Measurements from ENCODE around the gene DDX1. TPM values are rescaled to one million over a fixed set of nuclear protein-coding genes. Genes with fewer than 3 reads are reported as not detected.

The DDX1 gene
- total and polyA plus RNA-seq, 2 experiments from 2014 or later = 99.9 to 102 TPM

- H3K9me2 ChIP-seq (ENCODE audit: insufficient read depth) = no peaks in the 10 kb centered on the region
- Mint-ChIP-seq H3K4me3 (no peak overlapping the region), H3K27ac (no peak overlapping the region), H3K9me3 (no peaks in the 10 kb centered on the region), H3K36me3 (ENCODE audit: low read depth) (no peaks in the 10 kb centered on the region), H3K4me1 (peaks cover 13% of the 10 kb centered on the region), H3K27me3 (ENCODE audit: insufficient read depth, low read depth, poor library complexity) (no peaks in the 10 kb centered on the region)
- peaks cover 3% of the 10 kb centered on the region for H3K79me2 ChIP-seq (replicated peaks; ENCODE audit: insufficient read depth)
- no peaks in the 10 kb centered on the region for H4K20me1 ChIP-seq (replicated peaks; ENCODE audit: insufficient read depth)
- H3K36me3 ChIP-seq (ENCODE audit: insufficient read depth) = no peaks in the 10 kb centered on the region
- TF ChIP-seq CREB1 (CRISPR knock-in tag; IDR thresholded peaks at IDR 0.05; ENCODE audit: low read depth) = no peak
- TF ChIP-seq JUNB (IDR thresholded peaks at IDR 0.05; ENCODE audit: unreplicated experiment) = no peak
- TF ChIP-seq REST (IDR thresholded peaks at IDR 0.05; ENCODE audit: unreplicated experiment) = no peak
- TF ChIP-seq ZNF462 (CRISPR knock-in tag; IDR thresholded peaks at IDR 0.05) = no peak
- no peak for TF ChIP-seq CTCF (conservative IDR thresholded peaks at IDR 0.05; ENCODE audit: low read depth in 2 of 2)
- no peak for TF ChIP-seq POLR2AphosphoS5 (IDR thresholded peaks at IDR 0.05; ENCODE audit: low read depth)
- no peak for TF ChIP-seq EZH2 (IDR thresholded peaks at IDR 0.05; ENCODE audit: low read depth, unreplicated experiment)
- no peak for TF ChIP-seq ETS1 (IDR thresholded peaks at IDR 0.05)
- TF ChIP-seq NANOG (IDR thresholded peaks at IDR 0.05; ENCODE audit: borderline replicate concordance) = no peak
- no peak for TF ChIP-seq ZNF331 (CRISPR knock-in tag; IDR thresholded peaks at IDR 0.05; ENCODE audit: low read depth)
- no peak for TF ChIP-seq STAT1 (IDR thresholded peaks at IDR 0.05; ENCODE audit: unreplicated experiment)
- H2AFZ ChIP-seq = no peak overlapping the region
- no peaks in the 10 kb centered on the region for H3F3A ChIP-seq (replicated peaks; ENCODE audit: low read depth)
- DNase-seq (ENCODE audit: low spot score) (no peak), ATAC-seq (no peak)
- H3K4me1 ChIP-seq (ENCODE audit: insufficient read depth) = no peaks in the 10 kb centered on the region
- H3K4me2 ChIP-seq = no peak overlapping the region
- no peak overlapping the region for H3K27ac ChIP-seq (ENCODE audit: low read depth)
- no peaks in the 10 kb centered on the region for H3K27me3 ChIP-seq (ENCODE audit: insufficient read depth)
- H3K4me3 ChIP-seq = no peak overlapping the region
Observed at GRCh38 chr2:15565392-15565791, 26.3 kb upstream of the DDX1 start.

All from GM23338 (cell line).